Mucosa of rectum (tissue), 2 donors: ENCODE results near the gene CTNND2.

Source experiments
- H3K27ac ChIP-seq, 2 donors: one replicate each; pipeline ENCODE4 v1.7.0; 2013; ENCODE audit warnings: inconsistent platforms in 2 of 2, low read depth in 2 of 2, low read length in 2 of 2
- H3K27me3 ChIP-seq, 2 donors: one replicate each; pipeline ENCODE4 v1.7.0; 2013; ENCODE audit warnings: low read length in 2 of 2; ENCODE audit not compliant: control insufficient read depth in 2 of 2, insufficient read depth in 2 of 2
- H3K36me3 ChIP-seq, 2 donors: one replicate each; pipeline ENCODE4 v1.7.0; 2013; ENCODE audit warnings: low read length in 2 of 2; ENCODE audit not compliant: control insufficient read depth in 2 of 2, insufficient read depth in 2 of 2
- H3K4me1 ChIP-seq, 2 donors: one replicate each; pipeline ENCODE4 v1.7.0; 2013; ENCODE audit warnings: low read length in 2 of 2, mild to moderate bottlenecking in 1 of 2; ENCODE audit not compliant: control insufficient read depth in 2 of 2, insufficient read depth in 2 of 2
- H3K4me3 ChIP-seq, 2 donors: one replicate each; pipeline ENCODE4 v1.7.0; 2013; ENCODE audit warnings: low read length in 2 of 2
- H3K9ac ChIP-seq, 2 donors: one replicate each; pipeline ENCODE4 v1.7.0; 2013; ENCODE audit warnings: low read length in 2 of 2, low read depth in 1 of 2, mild to moderate bottlenecking in 1 of 2
- H3K9me3 ChIP-seq, 2 donors: one replicate each; pipeline ENCODE4 v1.7.0; 2013; ENCODE audit warnings: low read length in 2 of 2; ENCODE audit not compliant: control insufficient read depth in 2 of 2
- donor health status: healthy.
- donor health status: Normal muscosa, but diverticular disease.

Gene CTNND2

DNA sequence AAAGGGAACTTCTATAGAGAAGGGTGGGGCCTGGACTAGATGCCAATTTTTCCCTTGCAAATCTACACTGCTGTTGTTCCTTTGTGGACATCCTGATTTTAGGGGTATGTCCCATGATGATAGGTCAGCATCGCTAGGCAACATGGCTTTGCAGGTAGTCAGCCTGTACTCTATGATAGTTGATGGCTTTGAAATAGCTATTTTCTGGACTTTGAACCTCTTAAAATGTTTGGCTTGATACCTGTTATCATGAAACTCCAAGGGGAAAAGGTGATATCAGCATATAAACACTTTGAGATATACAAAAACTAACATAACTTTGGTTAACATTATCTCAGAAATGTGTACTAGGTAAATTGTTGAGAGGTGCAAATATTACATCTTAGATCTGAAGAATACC lies 533.2 kb downstream of the CTNND2 start:
- no peak overlapping the region for H3K27ac ChIP-seq
- H3K9ac ChIP-seq: no peak overlapping the region
- H3K4me3 ChIP-seq: no peak overlapping the region
- H3K36me3 ChIP-seq: no peaks in the 10 kb centered on the region
- H3K9me3 ChIP-seq: no peaks in the 10 kb centered on the region
- no peaks in the 10 kb centered on the region for H3K4me1 ChIP-seq
- H3K27me3 ChIP-seq: no peaks in the 10 kb centered on the region

GRCh38 chr5:11364531-11364930 lies 539.7 kb downstream of the CTNND2 start:
- Histone ChIP-seq H3K27ac (no peak overlapping the region), H3K9me3 (no peaks in the 10 kb centered on the region), H3K36me3 (no peaks in the 10 kb centered on the region), H3K9ac (no peak overlapping the region), H3K27me3 (no peaks in the 10 kb centered on the region), H3K4me3 (no peak overlapping the region), H3K4me1 (no peaks in the 10 kb centered on the region)

GRCh38 chr5:11363631-11364178 lies 540.5 kb downstream of the CTNND2 start:
- Histone ChIP-seq H3K9me3 (no peaks in the 10 kb centered on the region), H3K27me3 (no peaks in the 10 kb centered on the region), H3K9ac (no peak overlapping the region), H3K4me3 (no peak overlapping the region), H3K4me1 (no peaks in the 10 kb centered on the region), H3K27ac (no peak overlapping the region), H3K36me3 (no peaks in the 10 kb centered on the region)

DNA sequence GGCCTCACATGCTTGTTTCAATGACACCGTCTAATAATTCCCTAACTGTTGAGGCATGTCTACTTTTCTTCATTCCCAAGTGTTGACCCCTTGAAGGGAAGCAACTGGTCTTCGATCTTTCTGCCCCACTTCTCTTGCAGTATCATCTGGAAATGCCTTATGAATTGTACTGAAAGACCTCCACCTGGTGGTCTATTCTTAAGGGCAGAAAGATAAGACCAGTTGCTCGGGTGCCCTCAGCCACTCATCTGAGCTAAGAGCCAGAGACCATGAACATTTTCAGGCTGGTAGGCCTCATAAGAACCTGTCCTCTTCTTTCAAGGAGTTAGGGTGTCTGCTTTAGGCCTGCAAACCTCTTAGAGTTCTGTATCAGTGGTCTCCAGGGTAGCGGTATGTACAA lies 542.5 kb downstream of the CTNND2 start:
- Histone ChIP-seq H3K9ac (no peak overlapping the region), H3K4me3 (no peak overlapping the region), H3K27me3 (no peaks in the 10 kb centered on the region), H3K27ac (no peak overlapping the region), H3K9me3 (no peaks in the 10 kb centered on the region), H3K36me3 (no peaks in the 10 kb centered on the region), H3K4me1 (no peaks in the 10 kb centered on the region)

GRCh38 chr5:11357928-11358327 lies 546.3 kb downstream of the CTNND2 start:
- Histone ChIP-seq H3K9me3 (no peaks in the 10 kb centered on the region), H3K4me3 (no peak overlapping the region), H3K9ac (no peak overlapping the region), H3K36me3 (no peaks in the 10 kb centered on the region), H3K4me1 (no peaks in the 10 kb centered on the region), H3K27me3 (no peaks in the 10 kb centered on the region), H3K27ac (no peak overlapping the region)

DNA sequence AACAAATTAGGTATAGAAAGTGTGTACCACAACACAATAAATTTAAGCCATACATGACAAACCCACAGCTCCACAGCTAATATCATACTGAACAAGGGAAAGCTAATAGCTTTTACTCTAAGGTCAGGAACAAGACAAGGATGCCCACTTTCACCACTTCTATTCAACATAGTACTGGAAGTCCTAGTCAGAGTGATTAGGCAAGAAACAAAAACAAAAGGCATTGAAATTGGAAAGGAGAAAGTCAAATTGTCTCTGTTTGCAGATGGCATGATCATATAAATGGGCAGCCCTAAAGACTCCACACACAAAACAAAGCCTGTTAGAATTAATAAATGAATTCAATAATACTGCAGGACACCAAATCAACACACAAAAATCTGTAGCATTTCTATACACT lies 548.8 kb downstream of the CTNND2 start:
- no peaks in the 10 kb centered on the region for H3K36me3 ChIP-seq
- no peaks in the 10 kb centered on the region for H3K4me1 ChIP-seq
- no peaks in the 10 kb centered on the region for H3K9me3 ChIP-seq
- no peak overlapping the region for H3K27ac ChIP-seq
- no peak overlapping the region for H3K9ac ChIP-seq
- H3K27me3 ChIP-seq: no peaks in the 10 kb centered on the region
- no peak overlapping the region for H3K4me3 ChIP-seq

- Histone ChIP-seq H3K9ac (no peak overlapping the region), H3K36me3 (no peaks in the 10 kb centered on the region), H3K4me3 (no peak overlapping the region), H3K27me3 (no peaks in the 10 kb centered on the region), H3K9me3 (no peaks in the 10 kb centered on the region), H3K4me1 (no peaks in the 10 kb centered on the region), H3K27ac (no peak overlapping the region)
Measured at GRCh38 chr5:11346336-11346735, 557.9 kb downstream of the CTNND2 start.

- Histone ChIP-seq H3K9me3 (no peaks in the 10 kb centered on the region), H3K4me1 (no peaks in the 10 kb centered on the region), H3K4me3 (no peak overlapping the region), H3K9ac (no peak overlapping the region), H3K36me3 (no peaks in the 10 kb centered on the region), H3K27me3 (no peaks in the 10 kb centered on the region), H3K27ac (no peak overlapping the region)
Measured at GRCh38 chr5:11335881-11336760, 568.1 kb downstream of the CTNND2 start.

DNA sequence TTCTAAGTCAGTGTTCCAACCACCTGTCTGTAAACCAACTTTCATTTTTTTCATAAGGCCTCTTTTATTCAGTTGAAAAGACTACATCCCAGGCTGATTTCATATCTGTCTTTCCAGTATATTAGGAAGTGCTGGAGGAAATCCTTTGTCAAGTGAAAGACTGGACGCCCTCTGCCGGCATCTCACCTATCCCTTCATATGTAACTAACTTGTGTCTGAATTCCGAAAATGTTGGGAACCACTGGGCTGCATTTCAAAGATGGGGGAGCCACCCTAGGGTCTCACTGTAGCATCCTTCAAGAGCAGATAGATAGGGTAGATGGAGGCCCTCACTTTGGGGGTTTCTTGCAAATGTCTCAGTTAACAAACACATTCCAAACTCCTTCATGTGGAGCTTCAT lies 569.8 kb downstream of the CTNND2 start:
- Histone ChIP-seq H3K4me1 (no peaks in the 10 kb centered on the region), H3K9ac (no peak overlapping the region), H3K4me3 (no peak overlapping the region)

GRCh38 chr5:11329679-11330078 lies 574.6 kb downstream of the CTNND2 start:
- no peak overlapping the region for H3K4me3 ChIP-seq
- no peak overlapping the region for H3K27ac ChIP-seq
- no peak overlapping the region for H3K9ac ChIP-seq

More for the DNA sequence above, 569.8 kb downstream of the CTNND2 start:
- Histone ChIP-seq H3K27ac (no peak overlapping the region), H3K27me3 (no peaks in the 10 kb centered on the region), H3K9me3 (no peaks in the 10 kb centered on the region), H3K36me3 (no peaks in the 10 kb centered on the region)

More at GRCh38 chr5:11329679-11330078, 574.6 kb downstream of the CTNND2 start:
- Histone ChIP-seq H3K4me1 (peaks cover 0 to 2% of the 10 kb centered on the region in 2 donors), H3K27me3 (no peaks in the 10 kb centered on the region), H3K9me3 (no peaks in the 10 kb centered on the region), H3K36me3 (no peaks in the 10 kb centered on the region)
